MM.1S (cell line): Measurements from ENCODE around the gene SLC23A2.

ENCODE experiments used
- DNase-seq: peaks from one replicate; pipeline ENCODE4 v3.0.0-alpha.2; 2015
- H2AFZ ChIP-seq: fragments of 300-600 bp; sonication (generic); 2 replicates; pipeline ENCODE4 v1.6.0; 2016; ENCODE audit warnings: antibody characterized with exemption, low read length
- H3F3A ChIP-seq: fragments of 300-600 bp; sonication (generic); 2 replicates; pipeline ENCODE4 v1.6.1; 2016; ENCODE audit warnings: mild to moderate bottlenecking, antibody characterized with exemption, low read length, moderate library complexity, mixed read lengths; ENCODE audit not compliant: insufficient read depth
- H3K27ac ChIP-seq: fragments of 300-600 bp; sonication (generic); 2 replicates; pipeline ENCODE4 v1.5.1; 2016; ENCODE audit warnings: mild to moderate bottlenecking, low read length
- H3K27me3 ChIP-seq: fragments of 300-600 bp; sonication (generic); replicated peaks from 2 replicates; pipeline ENCODE4 v1.6.0; 2016; ENCODE audit warnings: low read length; ENCODE audit not compliant: insufficient read depth
- H3K36me3 ChIP-seq: fragments of 300-600 bp; sonication (generic); replicated peaks from 2 replicates; pipeline ENCODE4 v1.6.1; 2016; ENCODE audit warnings: mild to moderate bottlenecking, low read length, mixed read lengths; ENCODE audit not compliant: insufficient read depth
- H3K4me1 ChIP-seq: fragments of 300-600 bp; sonication (generic); 2 replicates; pipeline ENCODE4 v1.6.1; 2016; ENCODE audit warnings: low read length, mixed read lengths
- H3K4me2 ChIP-seq: fragments of 300-600 bp; sonication (generic); 2 replicates; pipeline ENCODE4 v1.6.0; 2016; ENCODE audit warnings: low read depth, low read length
- H3K4me3 ChIP-seq: fragments of 300-600 bp; sonication (generic); 2 replicates; pipeline ENCODE4 v1.5.1; 2016; ENCODE audit warnings: low read length, mixed read lengths
- H3K79me2 ChIP-seq: fragments of 300-600 bp; sonication (generic); 2 replicates; pipeline ENCODE4 v1.6.1; 2016; ENCODE audit warnings: mixed run types, low read length, mixed read lengths
- H3K9ac ChIP-seq: fragments of 300-600 bp; sonication (generic); 2 replicates; pipeline ENCODE4 v1.6.1; 2016; ENCODE audit warnings: low read length, mixed read lengths
- H3K9me2 ChIP-seq: fragments of 300-600 bp; sonication (generic); replicated peaks from 2 replicates; pipeline ENCODE4 v1.6.1; 2016; ENCODE audit warnings: mild to moderate bottlenecking, low read length, mixed read lengths; ENCODE audit not compliant: insufficient read depth
- H3K9me3 ChIP-seq: fragments of 300-600 bp; sonication (generic); replicated peaks from 2 replicates; pipeline ENCODE4 v1.6.1; 2016; ENCODE audit warnings: mild to moderate bottlenecking, low read length, mixed read lengths; ENCODE audit not compliant: insufficient read depth
- H4K20me1 ChIP-seq: fragments of 300-600 bp; sonication (generic); 2 replicates; pipeline ENCODE4 v1.6.1; 2016; ENCODE audit warnings: mild to moderate bottlenecking, low read length, moderate library complexity, mixed read lengths; ENCODE audit not compliant: insufficient read depth
- CTCF ChIP-seq: fragments of 300-600 bp; sonication (generic); IDR thresholded peaks from 2 replicates; pipeline ENCODE4 v1.5.1; 2016; ENCODE audit warnings: antibody characterized with exemption, low read length, mixed read lengths
- EZH2 ChIP-seq: fragments of 300-600 bp; sonication (generic); optimal IDR thresholded peaks from 2 replicates; pipeline ENCODE3; 2017; ENCODE audit warnings: low read depth, mild to moderate bottlenecking, antibody characterized with exemption, low read length, mixed read lengths
- EZH2phosphoT487 ChIP-seq: fragments of 300-600 bp; sonication (generic); IDR thresholded peaks from 2 replicates; pipeline ENCODE4 v1.6.1; 2018; ENCODE audit warnings: antibody characterized with exemption, low read length

The SLC23A2 gene

DNA sequence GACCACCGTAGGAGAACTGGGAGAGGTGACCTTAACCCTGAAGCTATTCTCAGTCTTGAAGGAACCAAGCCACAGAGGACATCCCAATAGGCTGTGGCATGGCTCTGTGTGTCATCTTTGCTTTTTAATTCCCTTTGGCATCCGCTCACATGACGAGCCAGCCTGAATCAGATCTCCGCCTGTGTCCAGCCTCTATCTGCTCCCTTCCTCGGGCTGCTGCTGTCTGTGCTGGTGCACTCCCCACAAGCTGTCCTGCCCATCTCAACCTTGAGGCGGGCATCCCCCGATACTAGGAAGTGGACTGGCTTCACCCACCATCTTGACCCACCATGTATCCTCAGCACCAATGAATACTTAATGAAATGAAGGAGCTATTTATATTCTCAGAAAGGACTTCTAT is 111.9 kb downstream of the SLC23A2 start:
- TF ChIP-seq EZH2 = no peak
- TF ChIP-seq EZH2phosphoT487 = no peak
- TF ChIP-seq CTCF = no peak
- H3K9me2 ChIP-seq = no peaks in the 10 kb centered on the region
- peaks cover 9% of the 10 kb centered on the region for H3K4me1 ChIP-seq
- H4K20me1 ChIP-seq = no peaks in the 10 kb centered on the region
- no peaks in the 10 kb centered on the region for H3K36me3 ChIP-seq
- no peak overlapping the region for H3K4me3 ChIP-seq
- no peaks in the 10 kb centered on the region for H3K27me3 ChIP-seq
- no peak overlapping the region for H3K4me2 ChIP-seq
- H3K27ac ChIP-seq = no peak overlapping the region
- no peaks in the 10 kb centered on the region for H3K9me3 ChIP-seq
- H3K79me2 ChIP-seq = 0 out of 2 replicates have a peak, but pooled peaks cover 3% of the 10 kb centered on the region
- no peak for DNase-seq
- H3K9ac ChIP-seq = no peak overlapping the region
- no peak overlapping the region for H2AFZ ChIP-seq
- peaks cover 3% of the 10 kb centered on the region; the same call in 1 of the 2 replicates for H3F3A ChIP-seq

GRCh38 chr20:4887586-4887985 is 113.7 kb downstream of the SLC23A2 start:
- Histone ChIP-seq H3K27ac (no peak overlapping the region), H3K9ac (no peak overlapping the region), H3K79me2 (no peaks in the 10 kb centered on the region), H3K4me1 (no peaks in the 10 kb centered on the region), H3K27me3 (no peaks in the 10 kb centered on the region), H3F3A (no peaks in the 10 kb centered on the region), H3K9me2 (no peaks in the 10 kb centered on the region), H3K4me2 (no peak overlapping the region), H3K36me3 (no peaks in the 10 kb centered on the region), H2AFZ (no peak overlapping the region), H3K4me3 (no peak overlapping the region), H4K20me1 (no peaks in the 10 kb centered on the region), H3K9me3 (no peaks in the 10 kb centered on the region)
- TF ChIP-seq EZH2 = no peak
- no peak for TF ChIP-seq CTCF
- TF ChIP-seq EZH2phosphoT487 = no peak
- DNase-seq = no peak

- DNase-seq = no peak
- Histone ChIP-seq H3K9ac (no peak overlapping the region), H3K27ac (no peak overlapping the region), H4K20me1 (no peaks in the 10 kb centered on the region), H3K4me3 (no peak overlapping the region), H3K9me2 (no peaks in the 10 kb centered on the region), H3K4me1 (no peaks in the 10 kb centered on the region), H3K27me3 (no peaks in the 10 kb centered on the region), H2AFZ (no peak overlapping the region), H3K4me2 (no peak overlapping the region), H3K9me3 (no peaks in the 10 kb centered on the region), H3K36me3 (no peaks in the 10 kb centered on the region), H3K79me2 (no peaks in the 10 kb centered on the region), H3F3A (no peaks in the 10 kb centered on the region)
- TF ChIP-seq EZH2phosphoT487 (no peak), CTCF (no peak), EZH2 (no peak)
Observed at GRCh38 chr20:4886771-4887527, 114.4 kb downstream of the SLC23A2 start.
